Measurements from ENCODE around the gene MED20.
"Not testable (repeated sequence)": the region's sequence is repeated elsewhere in the genome, so short reads cannot be mapped to it uniquely, and the experiment has no call there.

The MED20 gene

GRCh38 chr6:41920921-41921711 lies at the start of gene MED20, which contains the start of gene BYSL:
MED20 (minus strand) TSS chr6:41921139; CDS start chr6:41921018, 121 bp downstream.
BYSL (plus strand) TSS chr6:41921499; CDS start chr6:41921563, 64 bp downstream.
- DNase-seq = peak; percentile 98

GRCh38 chr6:41970436-41970846 lies 49.5 kb upstream of the MED20 start:
- DNase-seq = peak; percentile 58

- no peak for DNase-seq
Observed at GRCh38 chr6:41967312-41968287, 46.7 kb upstream of the MED20 start.

- no peak for DNase-seq
Observed at GRCh38 chr6:41966961-41967311, 46.0 kb upstream of the MED20 start.

GRCh38 chr6:41966214-41966920 lies 45.4 kb upstream of the MED20 start:
- no peak for DNase-seq

- no peak for DNase-seq
Observed at GRCh38 chr6:41965429-41966213, 44.7 kb upstream of the MED20 start.

GRCh38 chr6:41964201-41964887 lies 43.4 kb upstream of the MED20 start:
- DNase-seq = peak; percentile 28

GRCh38 chr6:41963371-41963770 lies 42.4 kb upstream of the MED20 start:
- DNase-seq = no peak

GRCh38 chr6:41960028-41960427 lies 39.1 kb upstream of the MED20 start:
- DNase-seq = no peak

- DNase-seq = no peak
Observed at GRCh38 chr6:41958022-41958856, 37.3 kb upstream of the MED20 start.

GRCh38 chr6:41957117-41957516 lies 36.2 kb upstream of the MED20 start:
- peak; percentile 79 for DNase-seq

GRCh38 chr6:41955412-41955811 lies 34.5 kb upstream of the MED20 start:
- DNase-seq = no peak

- DNase-seq = no peak
Observed at GRCh38 chr6:41954668-41955067, 33.7 kb upstream of the MED20 start.

GRCh38 chr6:41947581-41948220 lies 26.8 kb upstream of the MED20 start:
- no peak for DNase-seq

GRCh38 chr6:41943456-41943855 lies 22.5 kb upstream of the MED20 start:
- DNase-seq = no peak

- not testable (repeated sequence) for DNase-seq
Observed at GRCh38 chr6:41942882-41943281, 21.9 kb upstream of the MED20 start.

- no peak for DNase-seq
Observed at GRCh38 chr6:41942067-41942851, 21.3 kb upstream of the MED20 start.

- DNase-seq = peak; percentile 98
Observed at GRCh38 chr6:41941280-41942066, 20.5 kb upstream of the MED20 start, which contains the start of gene CCND3. CCND3 (minus strand) TSS chr6:41941808; CDS start chr6:41941649, 159 bp downstream.
